Measurements from ENCODE around the gene PLK3. TPM values are rescaled to one million over a fixed set of nuclear protein-coding genes. Genes with fewer than 3 reads are reported as not detected.
"Not testable (repeated sequence)": the region's sequence is repeated elsewhere in the genome, so short reads cannot be mapped to it uniquely, and the experiment has no call there.

PLK3 gene
- total RNA-seq, 1 donor: 33.7 TPM

DNA sequence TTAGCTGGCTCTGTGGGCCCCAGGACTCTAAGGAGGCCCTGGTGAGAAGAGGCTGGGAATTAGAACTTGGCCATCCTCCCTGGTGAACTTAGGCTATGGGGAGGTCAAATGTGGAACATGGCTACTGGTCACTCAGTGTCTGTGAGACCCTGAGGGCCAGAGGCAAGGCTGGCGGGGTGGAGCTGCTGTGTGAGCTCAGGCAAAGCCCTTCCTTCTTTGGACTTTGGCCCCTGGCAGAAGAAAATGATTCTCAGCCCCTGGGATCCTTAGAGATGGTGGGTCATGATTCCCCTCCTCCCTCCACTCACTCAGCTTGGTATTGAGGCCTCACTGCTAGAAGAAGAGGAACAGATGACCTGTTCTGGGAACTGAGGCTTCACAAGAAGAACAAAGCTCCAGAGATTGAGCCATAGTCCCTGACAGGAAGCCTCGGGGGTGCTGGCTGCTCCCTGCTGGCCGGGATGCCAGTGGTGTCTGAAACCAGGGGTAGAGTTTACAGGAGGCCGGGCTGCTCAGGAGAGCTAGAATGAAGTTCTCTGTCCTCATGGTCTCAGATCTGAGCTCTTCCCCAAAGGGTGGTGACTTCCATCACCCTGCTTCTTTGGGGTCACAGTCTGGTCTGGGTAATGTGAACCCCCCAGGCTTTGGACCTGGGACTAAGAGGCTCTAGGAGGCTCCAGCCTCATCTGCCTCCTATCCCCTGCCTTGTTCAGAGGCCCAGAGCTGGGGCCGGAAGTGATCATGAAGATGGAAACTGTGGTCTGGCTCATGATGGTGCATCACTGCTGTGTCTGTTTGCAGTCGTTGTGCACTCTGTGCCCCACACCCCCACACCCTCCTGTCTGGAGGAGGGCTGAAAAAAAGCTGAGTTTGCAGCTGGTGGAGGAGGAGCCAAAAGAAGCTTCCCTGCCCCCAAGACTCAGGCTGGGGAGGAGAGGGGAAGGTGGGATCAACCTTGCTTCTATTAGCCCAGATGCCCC lies 9.1 kb downstream of the PLK3 start:
- TF ChIP-seq, protein P1, sequence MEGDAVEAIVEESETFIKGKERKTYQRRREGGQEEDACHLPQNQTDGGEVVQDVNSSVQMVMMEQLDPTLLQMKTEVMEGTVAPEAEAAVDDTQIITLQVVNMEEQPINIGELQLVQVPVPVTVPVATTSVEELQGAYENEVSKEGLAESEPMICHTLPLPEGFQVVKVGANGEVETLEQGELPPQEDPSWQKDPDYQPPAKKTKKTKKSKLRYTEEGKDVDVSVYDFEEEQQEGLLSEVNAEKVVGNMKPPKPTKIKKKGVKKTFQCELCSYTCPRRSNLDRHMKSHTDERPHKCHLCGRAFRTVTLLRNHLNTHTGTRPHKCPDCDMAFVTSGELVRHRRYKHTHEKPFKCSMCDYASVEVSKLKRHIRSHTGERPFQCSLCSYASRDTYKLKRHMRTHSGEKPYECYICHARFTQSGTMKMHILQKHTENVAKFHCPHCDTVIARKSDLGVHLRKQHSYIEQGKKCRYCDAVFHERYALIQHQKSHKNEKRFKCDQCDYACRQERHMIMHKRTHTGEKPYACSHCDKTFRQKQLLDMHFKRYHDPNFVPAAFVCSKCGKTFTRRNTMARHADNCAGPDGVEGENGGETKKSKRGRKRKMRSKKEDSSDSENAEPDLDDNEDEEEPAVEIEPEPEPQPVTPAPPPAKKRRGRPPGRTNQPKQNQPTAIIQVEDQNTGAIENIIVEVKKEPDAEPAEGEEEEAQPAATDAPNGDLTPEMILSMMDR (IDR thresholded peaks at IDR 0.05; ENCODE audit: extremely low read depth, low read depth, low read length): no peak
- Histone ChIP-seq H3K36me3 (ENCODE audit: insufficient read depth, low read length) (peaks cover 38% of the 10 kb centered on the region), H3K79me2 (ENCODE audit: insufficient read depth, low read length) (peaks cover 29% of the 10 kb centered on the region), H3K4me2 (ENCODE audit: insufficient read depth, low read length) (peak overlapping the region; percentile 56), H3K27ac (ENCODE audit: low read depth, low read length) (peak overlapping the region; percentile 99), H3K4me1 (ENCODE audit: insufficient read depth, low read length) (peaks cover 75% of the 10 kb centered on the region), H3K9me3 (ENCODE audit: low read depth, low read length) (no peaks in the 10 kb centered on the region), H3K27me3 (ENCODE audit: insufficient read depth, low read length) (no peaks in the 10 kb centered on the region), H4K20me1 (ENCODE audit: insufficient read depth, low read length) (peaks cover 2% of the 10 kb centered on the region), H3K4me3 (ENCODE audit: insufficient read depth, low read length) (peak overlapping the region; percentile 55), H2AFZ (ENCODE audit: low read length) (no peak overlapping the region)
- peak; percentile 94 for DNase-seq (ENCODE audit: insufficient read length, low spot score, missing footprints)

DNA sequence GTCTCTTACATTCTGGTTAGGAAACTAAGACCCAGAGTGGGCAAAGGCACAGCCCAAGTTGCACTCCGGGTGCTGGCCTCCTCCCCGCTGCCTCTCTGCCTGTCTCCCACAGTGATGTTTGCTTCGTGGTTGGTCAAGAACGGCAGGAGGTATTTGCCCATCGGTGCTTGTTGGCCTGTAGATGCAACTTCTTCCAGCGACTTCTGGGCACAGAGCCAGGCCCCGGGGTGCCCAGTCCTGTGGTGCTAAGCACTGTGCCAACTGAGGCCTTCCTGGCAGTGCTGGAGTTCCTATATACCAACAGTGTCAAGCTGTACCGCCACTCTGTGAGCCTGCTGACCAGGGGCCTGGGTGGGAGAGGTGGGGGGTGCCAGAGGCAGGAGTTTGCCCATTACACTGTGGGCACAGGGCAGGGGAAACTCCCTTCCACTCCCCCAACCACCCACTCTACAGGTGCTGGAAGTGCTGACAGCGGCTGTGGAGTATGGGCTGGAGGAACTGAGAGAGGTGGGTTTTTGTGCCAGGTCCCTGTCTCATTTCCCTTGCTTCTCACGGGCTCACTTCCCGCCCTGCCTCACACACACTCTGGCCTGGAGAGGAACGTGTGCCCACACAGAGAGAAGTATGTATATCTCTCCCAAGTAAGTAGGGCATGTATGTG lies 10.1 kb downstream of the PLK3 start:
- peak; percentile 83 for DNase-seq (ENCODE audit: insufficient read length, low spot score, missing footprints)
- H3K4me3 ChIP-seq (ENCODE audit: insufficient read depth, low read length): peak overlapping the region; percentile 55
- TF ChIP-seq, protein P1 (IDR thresholded peaks at IDR 0.05; ENCODE audit: extremely low read depth, low read depth, low read length): no peak

DNA sequence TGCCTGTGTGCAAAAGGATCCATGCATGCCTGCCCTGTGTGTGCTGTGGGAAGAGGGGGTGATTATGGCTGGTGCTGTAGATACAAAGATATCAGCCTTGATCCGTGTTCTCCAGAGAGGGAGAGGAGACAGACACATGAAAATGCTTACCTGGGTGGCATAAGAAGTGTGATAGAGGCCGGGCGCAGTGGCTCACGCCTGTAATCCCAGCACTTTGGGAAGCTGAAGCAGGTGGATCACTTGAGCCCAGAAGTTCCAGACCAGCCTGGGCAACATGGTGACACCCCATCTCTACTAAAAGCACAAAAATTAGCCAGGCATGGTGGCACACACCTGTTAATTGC lies 10.6 kb downstream of the PLK3 start:
- H3K9me3 ChIP-seq (ENCODE audit: low read depth, low read length); H3K27me3 ChIP-seq (ENCODE audit: insufficient read depth, low read length); H2AFZ ChIP-seq (ENCODE audit: low read length); H4K20me1 ChIP-seq (ENCODE audit: insufficient read depth, low read length); H3K4me3 ChIP-seq (ENCODE audit: insufficient read depth, low read length): not testable (repeated sequence)
- Histone ChIP-seq H3K27ac (ENCODE audit: low read depth, low read length) (peak overlapping the region; percentile 99), H3K36me3 (ENCODE audit: insufficient read depth, low read length) (peaks cover 36% of the 10 kb centered on the region), H3K4me2 (ENCODE audit: insufficient read depth, low read length) (peak overlapping the region; percentile 56), H3K79me2 (ENCODE audit: insufficient read depth, low read length) (peaks cover 18% of the 10 kb centered on the region), H3K4me1 (ENCODE audit: insufficient read depth, low read length) (peaks cover 84% of the 10 kb centered on the region)
- DNase-seq (ENCODE audit: insufficient read length, low spot score, missing footprints): peak; percentile 75

More for the DNA sequence above, 10.1 kb downstream of the PLK3 start:
- peaks cover 21% of the 10 kb centered on the region for H3K79me2 ChIP-seq (ENCODE audit: insufficient read depth, low read length)
- H3K27me3 ChIP-seq (ENCODE audit: insufficient read depth, low read length): no peaks in the 10 kb centered on the region
- peaks cover 81% of the 10 kb centered on the region for H3K4me1 ChIP-seq (ENCODE audit: insufficient read depth, low read length)
- no peak overlapping the region for H2AFZ ChIP-seq (ENCODE audit: low read length)
- H3K9me3 ChIP-seq (ENCODE audit: low read depth, low read length): no peaks in the 10 kb centered on the region
- H4K20me1 ChIP-seq (ENCODE audit: insufficient read depth, low read length): peaks cover 2% of the 10 kb centered on the region
- peaks cover 37% of the 10 kb centered on the region for H3K36me3 ChIP-seq (ENCODE audit: insufficient read depth, low read length)
- H3K27ac ChIP-seq (ENCODE audit: low read depth, low read length): peak overlapping the region; percentile 99
- H3K4me2 ChIP-seq (ENCODE audit: insufficient read depth, low read length): peak overlapping the region; percentile 56

DNA sequence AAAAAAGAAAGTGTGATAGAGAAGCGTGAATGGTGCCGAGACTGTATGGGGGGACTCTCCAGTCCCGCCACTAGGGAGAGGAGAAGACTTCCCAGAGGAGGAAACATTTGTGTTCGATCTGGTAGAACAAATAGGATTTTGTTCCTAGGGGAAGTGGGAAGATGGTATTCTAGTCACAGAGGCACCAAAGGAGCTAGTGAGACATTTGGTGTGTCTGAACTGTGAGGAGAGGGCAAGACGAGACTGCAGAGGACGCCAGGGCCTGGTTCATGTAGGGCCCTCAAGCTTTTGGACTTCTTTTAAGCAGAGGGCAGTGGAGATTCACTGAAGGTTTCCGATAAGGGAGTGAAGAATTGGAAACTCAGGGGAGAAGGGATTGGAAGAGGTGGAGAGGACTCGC lies 11.1 kb downstream of the PLK3 start:
- H3K27me3 ChIP-seq (ENCODE audit: insufficient read depth, low read length): no peaks in the 10 kb centered on the region
- peak; percentile 80 for DNase-seq (ENCODE audit: insufficient read length, low spot score, missing footprints)
- TF ChIP-seq, protein P1 (IDR thresholded peaks at IDR 0.05; ENCODE audit: extremely low read depth, low read depth, low read length): no peak
- H3K79me2 ChIP-seq (ENCODE audit: insufficient read depth, low read length): peaks cover 18% of the 10 kb centered on the region
- peaks cover 79% of the 10 kb centered on the region for H3K4me1 ChIP-seq (ENCODE audit: insufficient read depth, low read length)
- H3K36me3 ChIP-seq (ENCODE audit: insufficient read depth, low read length): peaks cover 35% of the 10 kb centered on the region
- H3K4me3 ChIP-seq (ENCODE audit: insufficient read depth, low read length): peak overlapping the region; percentile 5
- no peak overlapping the region for H2AFZ ChIP-seq (ENCODE audit: low read length)
- H3K4me2 ChIP-seq (ENCODE audit: insufficient read depth, low read length): peak overlapping the region; percentile 55
- peak overlapping the region; percentile 99 for H3K27ac ChIP-seq (ENCODE audit: low read depth, low read length)
- peaks cover 2% of the 10 kb centered on the region for H4K20me1 ChIP-seq (ENCODE audit: insufficient read depth, low read length)
- H3K9me3 ChIP-seq (ENCODE audit: low read depth, low read length): no peaks in the 10 kb centered on the region
